ENCODE results near the gene NEK9.

NEK9 gene

GRCh38 chr14:75092698-75093097 lies 34.1 kb downstream of the NEK9 start:
- H3K4me1 ChIP-seq (ENCODE audit: control insufficient read depth in 1 of 2, insufficient read depth in 2 of 2, low read length in 2 of 2), result peaks cover 0 to 4% of the 10 kb centered on the region in 2 donors
- H3K9me3 ChIP-seq (ENCODE audit: control insufficient read depth in 1 of 2, low read length in 2 of 2), result no peaks in the 10 kb centered on the region
- H3K36me3 ChIP-seq (ENCODE audit: control insufficient read depth in 1 of 2, insufficient read depth in 2 of 2, low read length in 2 of 2), result peaks cover 25 to 67% of the 10 kb centered on the region in 2 donors
- no peaks in the 10 kb centered on the region for H3K27me3 ChIP-seq (ENCODE audit: control insufficient read depth in 1 of 2, insufficient read depth in 2 of 2, low read length in 2 of 2)
- no peak overlapping the region for H3K9ac ChIP-seq (ENCODE audit: low read depth in 1 of 2, low read length in 2 of 2)
- H3K27ac ChIP-seq (ENCODE audit: low read depth, low read length), result no peak overlapping the region
- no peak overlapping the region for H3K4me3 ChIP-seq (ENCODE audit: low read depth in 1 of 2, low read length in 2 of 2)

- Histone ChIP-seq H3K9me3 (ENCODE audit: control insufficient read depth in 1 of 2, low read length in 2 of 2) (no peaks in the 10 kb centered on the region), H3K27me3 (ENCODE audit: control insufficient read depth in 1 of 2, insufficient read depth in 2 of 2, low read length in 2 of 2) (no peaks in the 10 kb centered on the region), H3K27ac (ENCODE audit: low read depth, low read length) (no peak overlapping the region), H3K9ac (ENCODE audit: low read depth in 1 of 2, low read length in 2 of 2) (no peak overlapping the region), H3K4me3 (ENCODE audit: low read depth in 1 of 2, low read length in 2 of 2) (no peak overlapping the region), H3K4me1 (ENCODE audit: control insufficient read depth in 1 of 2, insufficient read depth in 2 of 2, low read length in 2 of 2) (no peaks in the 10 kb centered on the region), H3K36me3 (ENCODE audit: control insufficient read depth in 1 of 2, insufficient read depth in 2 of 2, low read length in 2 of 2) (peaks cover 24 to 69% of the 10 kb centered on the region in 2 donors)
Observed at GRCh38 chr14:75091251-75091650, 35.6 kb downstream of the NEK9 start.

DNA sequence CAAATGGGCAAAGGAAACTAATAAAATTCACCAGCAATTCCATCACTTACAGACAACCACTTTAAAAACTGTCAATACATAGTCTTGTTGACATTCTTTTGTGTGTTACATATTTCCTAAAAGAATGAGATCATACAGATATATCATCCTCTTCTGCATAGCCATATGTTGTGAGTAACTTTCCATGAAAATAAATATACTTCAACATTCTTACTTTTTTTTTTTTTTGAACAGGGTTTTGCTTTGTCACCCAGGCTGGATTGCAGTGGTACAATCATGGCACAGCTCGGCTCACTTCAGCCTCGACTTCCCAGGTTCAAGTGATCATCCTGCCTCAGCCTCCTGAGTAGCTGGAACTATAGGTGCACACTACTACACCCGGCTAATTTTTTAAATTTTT lies 36.5 kb downstream of the NEK9 start:
- H3K9ac ChIP-seq (ENCODE audit: low read depth in 1 of 2, low read length in 2 of 2), result no peak overlapping the region
- H3K36me3 ChIP-seq (ENCODE audit: control insufficient read depth in 1 of 2, insufficient read depth in 2 of 2, low read length in 2 of 2), result peaks cover 27 to 68% of the 10 kb centered on the region in 2 donors

DNA sequence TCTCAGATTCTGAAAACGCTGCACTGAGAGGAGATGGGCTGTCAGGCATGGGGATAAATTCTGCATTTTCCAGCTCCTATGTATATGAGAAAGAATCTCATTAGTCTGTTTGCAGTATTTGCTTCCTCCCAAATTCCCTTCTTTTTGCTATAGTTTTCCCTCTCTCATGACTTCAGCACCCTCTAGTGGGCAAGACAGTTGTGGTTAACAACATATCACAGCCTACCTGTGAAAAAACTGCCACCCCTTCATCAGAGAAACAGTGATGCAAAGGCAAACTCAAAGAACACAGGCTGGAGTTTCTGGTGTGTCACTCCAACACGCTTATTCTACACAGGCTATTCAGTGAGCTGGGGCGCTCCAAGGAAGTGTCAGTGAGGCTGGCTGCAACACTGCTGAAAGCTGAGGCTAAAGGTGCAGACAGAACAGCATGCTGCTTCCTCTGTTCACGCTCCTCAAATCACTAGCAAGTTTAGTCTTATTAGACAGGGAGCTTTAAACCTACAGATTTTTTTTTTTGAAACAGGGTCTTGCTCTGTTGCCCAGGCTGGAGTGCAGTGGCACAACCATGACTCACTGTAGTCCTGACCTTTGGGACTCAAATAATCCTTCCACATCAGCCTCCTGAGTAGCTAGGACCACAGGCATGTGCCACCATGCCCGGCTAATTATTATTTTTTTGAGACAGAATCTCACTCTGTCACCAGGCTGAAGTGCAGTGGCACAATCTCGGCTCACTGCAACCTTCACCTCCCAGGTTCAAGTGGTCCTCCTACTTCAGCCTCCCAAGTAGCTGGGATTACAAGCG lies 38.1 kb downstream of the NEK9 start:
- H3K9me3 ChIP-seq (ENCODE audit: control insufficient read depth in 1 of 2, low read length in 2 of 2), result no peaks in the 10 kb centered on the region
- no peak overlapping the region for H3K4me3 ChIP-seq (ENCODE audit: low read depth in 1 of 2, low read length in 2 of 2)
- no peak overlapping the region for H3K9ac ChIP-seq (ENCODE audit: low read depth in 1 of 2, low read length in 2 of 2)
- no peaks in the 10 kb centered on the region for H3K4me1 ChIP-seq (ENCODE audit: control insufficient read depth in 1 of 2, insufficient read depth in 2 of 2, low read length in 2 of 2)
- H3K36me3 ChIP-seq (ENCODE audit: control insufficient read depth in 1 of 2, insufficient read depth in 2 of 2, low read length in 2 of 2), result peaks cover 26 to 67% of the 10 kb centered on the region in 2 donors
- H3K27ac ChIP-seq (ENCODE audit: low read depth, low read length), result no peak overlapping the region
- H3K27me3 ChIP-seq (ENCODE audit: control insufficient read depth in 1 of 2, insufficient read depth in 2 of 2, low read length in 2 of 2), result no peaks in the 10 kb centered on the region

More for the DNA sequence above, 36.5 kb downstream of the NEK9 start:
- no peak overlapping the region for H3K27ac ChIP-seq (ENCODE audit: low read depth, low read length)
- no peaks in the 10 kb centered on the region for H3K4me1 ChIP-seq (ENCODE audit: control insufficient read depth in 1 of 2, insufficient read depth in 2 of 2, low read length in 2 of 2)
- no peak overlapping the region for H3K4me3 ChIP-seq (ENCODE audit: low read depth in 1 of 2, low read length in 2 of 2)
- H3K9me3 ChIP-seq (ENCODE audit: control insufficient read depth in 1 of 2, low read length in 2 of 2), result no peaks in the 10 kb centered on the region
- H3K27me3 ChIP-seq (ENCODE audit: control insufficient read depth in 1 of 2, insufficient read depth in 2 of 2, low read length in 2 of 2), result no peaks in the 10 kb centered on the region

DNA sequence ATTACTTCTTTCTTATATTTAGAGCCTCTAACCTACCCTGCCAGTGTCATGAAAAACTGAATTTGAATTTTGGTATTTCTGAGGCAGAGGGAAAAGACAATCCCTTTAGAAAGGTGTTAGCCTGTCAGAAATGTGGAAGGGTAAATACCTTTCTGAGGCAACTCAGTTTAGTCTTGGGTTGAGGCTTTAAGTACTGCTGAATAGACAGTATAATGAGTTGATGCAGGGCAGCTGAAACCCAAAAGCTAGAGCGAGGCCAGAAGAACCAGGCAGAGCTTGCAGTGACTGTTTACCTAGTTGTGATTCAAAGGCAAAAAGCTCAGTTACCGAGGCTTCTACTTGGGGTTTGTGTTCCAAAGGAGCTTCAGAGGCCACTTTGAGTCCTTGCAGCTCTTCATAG lies 38.7 kb downstream of the NEK9 start:
- H3K36me3 ChIP-seq (ENCODE audit: control insufficient read depth in 1 of 2, insufficient read depth in 2 of 2, low read length in 2 of 2), result peaks cover 32 to 70% of the 10 kb centered on the region in 2 donors
- no peaks in the 10 kb centered on the region for H3K4me1 ChIP-seq (ENCODE audit: control insufficient read depth in 1 of 2, insufficient read depth in 2 of 2, low read length in 2 of 2)
- H3K9ac ChIP-seq (ENCODE audit: low read depth in 1 of 2, low read length in 2 of 2), result no peak overlapping the region
- H3K27me3 ChIP-seq (ENCODE audit: control insufficient read depth in 1 of 2, insufficient read depth in 2 of 2, low read length in 2 of 2), result no peaks in the 10 kb centered on the region
- no peak overlapping the region for H3K27ac ChIP-seq (ENCODE audit: low read depth, low read length)
- H3K4me3 ChIP-seq (ENCODE audit: low read depth in 1 of 2, low read length in 2 of 2), result no peak overlapping the region
- no peaks in the 10 kb centered on the region for H3K9me3 ChIP-seq (ENCODE audit: control insufficient read depth in 1 of 2, low read length in 2 of 2)

- no peak overlapping the region for H3K9ac ChIP-seq (ENCODE audit: low read depth in 1 of 2, low read length in 2 of 2)
- no peak overlapping the region for H3K4me3 ChIP-seq (ENCODE audit: low read depth in 1 of 2, low read length in 2 of 2)
- no peaks in the 10 kb centered on the region for H3K9me3 ChIP-seq (ENCODE audit: control insufficient read depth in 1 of 2, low read length in 2 of 2)
- peaks cover 35 to 63% of the 10 kb centered on the region in 2 donors for H3K36me3 ChIP-seq (ENCODE audit: control insufficient read depth in 1 of 2, insufficient read depth in 2 of 2, low read length in 2 of 2)
- no peaks in the 10 kb centered on the region for H3K27me3 ChIP-seq (ENCODE audit: control insufficient read depth in 1 of 2, insufficient read depth in 2 of 2, low read length in 2 of 2)
- no peak overlapping the region for H3K27ac ChIP-seq (ENCODE audit: low read depth, low read length)
- no peaks in the 10 kb centered on the region for H3K4me1 ChIP-seq (ENCODE audit: control insufficient read depth in 1 of 2, insufficient read depth in 2 of 2, low read length in 2 of 2)
Observed at GRCh38 chr14:75084513-75084912, 42.3 kb downstream of the NEK9 start.

DNA sequence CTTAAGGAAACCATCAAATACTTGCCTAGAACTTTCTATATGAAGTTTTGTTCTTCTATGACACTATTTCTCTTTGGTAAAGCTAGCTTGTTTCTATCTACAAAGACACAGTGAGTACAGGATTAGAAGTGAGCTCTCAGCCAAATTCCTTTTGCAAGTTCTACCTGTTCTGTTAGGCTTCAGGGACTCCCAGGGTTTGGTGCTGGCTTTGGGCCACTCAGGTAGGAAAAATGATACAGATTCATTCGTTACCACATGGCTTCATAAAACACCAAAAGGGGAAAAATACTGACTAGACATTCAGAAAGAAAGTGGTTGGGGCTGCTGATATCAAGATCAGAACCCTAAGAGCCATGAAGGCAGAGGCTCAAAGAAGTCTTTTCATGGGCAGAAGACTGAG lies 43.6 kb downstream of the NEK9 start:
- Histone ChIP-seq H3K4me3 (ENCODE audit: low read depth in 1 of 2, low read length in 2 of 2) (no peak overlapping the region), H3K9me3 (ENCODE audit: control insufficient read depth in 1 of 2, low read length in 2 of 2) (no peaks in the 10 kb centered on the region), H3K27me3 (ENCODE audit: control insufficient read depth in 1 of 2, insufficient read depth in 2 of 2, low read length in 2 of 2) (no peaks in the 10 kb centered on the region), H3K36me3 (ENCODE audit: control insufficient read depth in 1 of 2, insufficient read depth in 2 of 2, low read length in 2 of 2) (peaks cover 35 to 59% of the 10 kb centered on the region in 2 donors), H3K9ac (ENCODE audit: low read depth in 1 of 2, low read length in 2 of 2) (no peak overlapping the region), H3K4me1 (ENCODE audit: control insufficient read depth in 1 of 2, insufficient read depth in 2 of 2, low read length in 2 of 2) (no peaks in the 10 kb centered on the region), H3K27ac (ENCODE audit: low read depth, low read length) (no peak overlapping the region)

DNA sequence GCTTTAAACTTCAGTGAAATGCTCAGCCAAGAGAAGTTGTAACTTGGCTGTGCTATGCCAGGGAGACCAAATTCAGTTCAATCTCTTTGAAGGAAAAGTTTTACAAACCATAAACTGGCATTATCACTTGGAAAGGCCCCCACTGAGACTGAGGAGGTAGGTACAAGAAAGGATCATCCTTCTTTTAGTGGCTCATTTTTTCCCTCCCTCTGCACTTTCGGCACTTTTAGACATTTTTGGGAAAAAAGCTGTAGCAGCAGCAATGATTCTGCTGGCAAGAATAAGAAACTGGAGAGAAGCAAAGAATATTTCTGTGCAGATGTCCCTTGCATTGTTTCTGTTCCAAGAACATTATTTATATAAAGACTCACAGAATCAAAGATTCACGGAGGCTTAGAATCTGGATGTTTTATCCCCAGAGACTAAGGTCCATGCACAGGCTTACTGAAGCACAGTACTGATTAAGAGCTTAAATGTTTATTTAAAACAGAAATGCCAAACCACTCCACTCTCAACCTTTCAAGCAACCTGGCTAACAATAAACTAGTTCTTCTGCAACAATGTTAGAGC lies 45.1 kb downstream of the NEK9 start:
- Histone ChIP-seq H3K9ac (ENCODE audit: low read depth in 1 of 2, low read length in 2 of 2) (no peak overlapping the region), H3K9me3 (ENCODE audit: control insufficient read depth in 1 of 2, low read length in 2 of 2) (no peaks in the 10 kb centered on the region), H3K27me3 (ENCODE audit: control insufficient read depth in 1 of 2, insufficient read depth in 2 of 2, low read length in 2 of 2) (no peaks in the 10 kb centered on the region), H3K4me3 (ENCODE audit: low read depth in 1 of 2, low read length in 2 of 2) (no peak overlapping the region), H3K4me1 (ENCODE audit: control insufficient read depth in 1 of 2, insufficient read depth in 2 of 2, low read length in 2 of 2) (no peaks in the 10 kb centered on the region), H3K27ac (ENCODE audit: low read depth, low read length) (no peak overlapping the region), H3K36me3 (ENCODE audit: control insufficient read depth in 1 of 2, insufficient read depth in 2 of 2, low read length in 2 of 2) (peaks cover 20 to 46% of the 10 kb centered on the region in 2 donors)

DNA sequence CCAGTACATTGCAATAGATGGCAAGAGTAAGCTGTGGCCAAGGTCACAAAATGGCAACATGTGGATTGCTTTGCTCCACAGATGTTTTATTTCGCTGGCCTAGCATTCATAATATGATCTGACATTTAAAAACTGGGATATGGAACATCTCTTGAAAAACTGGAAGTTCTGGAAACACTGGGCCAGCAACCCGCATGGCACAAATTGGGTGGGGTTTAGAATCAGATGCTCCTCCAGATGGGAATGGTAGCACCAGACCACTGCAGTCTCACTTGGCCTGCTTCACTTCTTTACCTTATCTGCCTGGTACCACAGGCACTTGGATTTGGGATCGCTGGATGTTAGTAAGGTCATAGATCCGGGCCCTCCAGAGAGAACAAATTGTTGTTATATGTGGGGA lies 47.3 kb downstream of the NEK9 start:
- no peak overlapping the region for H3K4me3 ChIP-seq (ENCODE audit: low read depth in 1 of 2, low read length in 2 of 2)
- H3K36me3 ChIP-seq (ENCODE audit: control insufficient read depth in 1 of 2, insufficient read depth in 2 of 2, low read length in 2 of 2), result peaks cover 16 to 26% of the 10 kb centered on the region in 2 donors
- H3K4me1 ChIP-seq (ENCODE audit: control insufficient read depth in 1 of 2, insufficient read depth in 2 of 2, low read length in 2 of 2), result no peaks in the 10 kb centered on the region
- no peak overlapping the region for H3K27ac ChIP-seq (ENCODE audit: low read depth, low read length)
- no peak overlapping the region for H3K9ac ChIP-seq (ENCODE audit: low read depth in 1 of 2, low read length in 2 of 2)
- H3K27me3 ChIP-seq (ENCODE audit: control insufficient read depth in 1 of 2, insufficient read depth in 2 of 2, low read length in 2 of 2), result no peaks in the 10 kb centered on the region
- H3K9me3 ChIP-seq (ENCODE audit: control insufficient read depth in 1 of 2, low read length in 2 of 2), result no peaks in the 10 kb centered on the region

DNA sequence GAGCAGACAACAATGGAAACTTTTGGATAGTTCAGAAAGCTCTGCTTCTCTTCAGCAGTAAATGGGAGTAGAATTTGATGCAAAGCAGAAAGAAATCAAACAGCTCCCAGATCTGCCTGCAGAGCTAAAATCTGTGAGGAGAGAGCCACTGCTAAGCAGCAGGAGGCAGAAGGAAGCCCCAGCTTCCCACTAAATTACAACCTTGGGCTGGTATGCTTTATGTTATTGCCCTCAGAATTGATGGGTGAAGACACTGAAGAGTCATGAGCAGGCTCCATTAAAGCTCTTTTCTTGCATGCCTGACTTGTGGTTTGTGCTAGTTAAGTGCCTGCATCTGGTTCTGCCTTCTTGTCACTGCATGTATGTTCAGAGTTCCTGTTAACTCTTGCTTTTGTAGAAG lies 49.1 kb downstream of the NEK9 start:
- Histone ChIP-seq H3K4me1 (ENCODE audit: control insufficient read depth in 1 of 2, insufficient read depth in 2 of 2, low read length in 2 of 2) (no peaks in the 10 kb centered on the region), H3K9me3 (ENCODE audit: control insufficient read depth in 1 of 2, low read length in 2 of 2) (no peaks in the 10 kb centered on the region), H3K9ac (ENCODE audit: low read depth in 1 of 2, low read length in 2 of 2) (no peak overlapping the region), H3K27me3 (ENCODE audit: control insufficient read depth in 1 of 2, insufficient read depth in 2 of 2, low read length in 2 of 2) (no peaks in the 10 kb centered on the region), H3K4me3 (ENCODE audit: low read depth in 1 of 2, low read length in 2 of 2) (no peak overlapping the region), H3K36me3 (ENCODE audit: control insufficient read depth in 1 of 2, insufficient read depth in 2 of 2, low read length in 2 of 2) (peaks cover 0 to 11% of the 10 kb centered on the region in 2 donors), H3K27ac (ENCODE audit: low read depth, low read length) (no peak overlapping the region)

Data from duodenal mucosa (tissue), 2 donors.